Cerebellar nuclear complex (tissue), 1 donor: Measurements from ENCODE around the gene VAC14.
"Not testable (repeated sequence)": the region's sequence is repeated elsewhere in the genome, so short reads cannot be mapped to it uniquely, and the experiment has no call there.

Source experiments
- DNase-seq, 2 experiments: peaks; one replicate each; lab custom pipeline; 2025; lab: John Stamatoyannopoulos, UW

Gene VAC14

DNA sequence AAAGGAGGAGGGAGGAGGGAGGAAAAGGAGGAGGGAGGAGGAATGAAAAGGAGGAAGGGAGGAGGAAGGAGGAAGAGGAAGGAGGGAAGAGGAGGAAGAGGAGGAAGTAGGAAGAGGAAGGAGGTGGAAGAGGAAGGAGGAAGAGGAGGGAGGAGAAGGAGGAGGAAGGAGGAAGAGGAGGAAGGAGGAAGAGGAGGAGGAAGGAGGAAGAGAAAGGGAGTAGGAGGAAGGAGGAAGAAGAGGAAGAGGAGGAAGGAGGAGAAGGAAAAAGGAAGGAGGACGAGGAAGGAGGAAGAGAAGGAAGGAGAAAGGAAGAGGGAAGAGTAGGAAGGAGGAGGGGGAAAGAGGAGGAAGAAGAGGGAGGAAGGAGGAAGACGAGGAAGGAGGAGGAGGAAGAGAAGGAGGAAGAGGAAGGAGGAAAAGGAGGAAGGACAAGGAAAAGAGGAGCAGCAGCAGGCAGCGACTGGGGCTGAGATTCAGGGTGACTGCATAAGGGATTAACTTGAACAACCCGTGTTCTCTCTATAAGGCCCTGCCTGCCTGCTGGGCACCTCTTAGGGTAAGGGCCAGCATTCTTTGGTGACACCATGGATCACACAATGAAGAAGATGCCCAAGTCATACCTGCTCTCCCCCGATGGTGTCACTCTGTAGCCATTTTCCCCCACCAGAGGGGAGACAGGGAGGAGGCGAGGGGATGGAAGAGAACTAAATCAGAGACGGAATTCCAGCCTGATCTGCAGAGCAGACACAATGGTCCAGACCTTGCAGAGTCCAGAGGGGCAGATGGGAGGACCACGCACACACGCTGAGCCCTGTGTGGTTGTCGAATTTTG is 156.0 kb downstream of the VAC14 start:
- no peak for DNase-seq

DNA sequence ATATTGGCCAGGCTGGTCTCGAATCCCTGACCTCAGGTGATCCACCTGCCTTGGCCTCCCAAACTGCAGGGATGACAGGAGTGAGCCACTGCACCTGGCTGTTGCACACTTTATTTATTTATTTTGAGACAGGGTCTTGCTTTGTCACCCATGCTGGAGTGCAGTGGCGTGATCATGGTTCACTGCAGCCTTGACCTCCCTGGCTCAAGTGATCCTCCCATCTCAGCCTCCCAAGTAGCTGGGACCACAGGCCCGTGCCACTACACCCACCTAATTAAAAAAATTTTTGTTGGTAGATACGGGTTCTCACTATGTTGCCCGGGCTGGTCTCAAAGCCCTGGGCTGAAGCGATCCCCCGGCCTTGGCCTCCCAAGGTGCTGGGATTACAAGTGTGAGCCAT is 157.7 kb downstream of the VAC14 start:
- DNase-seq: not testable (repeated sequence)

DNA sequence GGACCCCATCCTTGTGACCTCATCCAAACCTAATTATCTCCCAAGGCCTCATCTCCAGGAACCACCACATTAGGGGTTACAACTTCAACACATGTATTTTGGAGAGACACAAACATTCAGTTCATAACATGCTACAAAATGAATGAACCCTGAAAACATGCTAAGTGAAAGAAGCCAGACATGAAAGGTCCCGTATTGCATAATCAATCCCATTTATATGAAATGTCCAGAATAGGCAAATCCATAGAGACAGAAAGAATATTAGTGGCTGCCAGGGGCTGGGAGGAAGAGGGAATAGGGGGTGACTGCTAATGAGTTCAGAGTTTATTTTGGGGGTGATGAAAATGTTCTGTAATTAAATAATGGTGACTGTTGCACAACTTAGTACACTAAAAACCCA is 158.3 kb downstream of the VAC14 start:
- DNase-seq: no peak

DNA sequence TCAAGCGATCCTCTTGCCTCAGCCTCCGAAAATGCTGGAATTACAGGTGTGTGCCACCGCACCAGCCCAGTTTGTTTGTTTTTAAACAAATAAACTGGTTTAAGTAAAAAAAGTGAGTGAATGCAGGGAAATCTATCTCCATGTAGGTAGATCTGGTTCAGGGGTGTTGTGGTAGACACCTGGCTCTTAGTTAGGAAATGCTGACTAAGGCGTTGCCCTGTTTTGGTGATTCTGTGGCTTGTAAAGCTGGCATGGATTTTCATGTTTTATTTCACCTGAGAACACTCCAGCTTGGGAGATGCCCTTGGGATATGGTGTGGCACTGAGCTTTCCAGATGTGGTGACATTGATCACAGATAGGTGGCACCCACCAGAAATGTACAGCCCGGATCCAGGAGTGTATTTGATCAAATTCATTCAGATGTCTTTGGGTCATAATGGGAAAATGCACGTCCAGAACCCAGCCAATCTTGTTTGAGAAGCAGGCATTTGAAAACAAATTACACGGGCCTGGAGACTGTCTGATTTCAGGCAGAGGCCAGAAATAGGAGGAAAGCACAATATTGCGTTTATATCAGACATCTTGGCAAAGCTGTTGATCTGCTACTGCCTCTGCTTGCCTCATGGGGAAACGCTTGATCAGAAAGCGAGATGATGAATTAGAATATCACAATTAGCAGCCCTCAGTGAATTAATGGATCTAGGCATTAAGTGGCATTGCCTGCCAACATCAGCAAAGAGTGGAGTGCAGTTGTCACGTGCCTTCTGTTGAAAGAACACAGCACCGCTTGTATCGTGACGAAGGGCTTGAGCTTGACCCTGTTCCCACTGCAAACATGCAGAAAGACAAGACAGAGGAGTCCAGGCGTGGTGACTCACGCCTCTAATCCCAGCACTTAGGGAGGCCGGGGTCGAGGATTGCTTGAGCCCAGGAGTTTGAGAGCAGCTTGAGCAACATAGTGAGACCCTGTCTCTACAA is 161.9 kb downstream of the VAC14 start:
- DNase-seq: no peak
